ENCODE data around the gene ADGRB2.

The ADGRB2 gene

GRCh38 chr1:31748365-31748764, 15.8 kb downstream of the ADGRB2 start:
- Histone ChIP-seq H3K36me3 (replicated peaks) (no peaks in the 10 kb centered on the region), H3K27ac (no peak overlapping the region), H3K27me3 (replicated peaks) (no peaks in the 10 kb centered on the region), H3K4me3 (ENCODE audit: low read depth, low read length) (no peak overlapping the region)
- in situ Hi-C loops (cut with HindIII; ENCODE audit: low pct_ligation_motif_present, low sequenced_read_pairs) = no loop called here
- TF ChIP-seq CTCF (IDR thresholded peaks at IDR 0.05; ENCODE audit: low read depth, low read length, missing control alignments) = no peak
- DNase-seq = no peak

- H3K36me3 ChIP-seq (replicated peaks) = no peaks in the 10 kb centered on the region
- TF ChIP-seq CTCF (IDR thresholded peaks at IDR 0.05; ENCODE audit: low read depth, low read length, missing control alignments) = no peak
- H3K27ac ChIP-seq = no peak overlapping the region
- H3K27me3 ChIP-seq (replicated peaks) = no peaks in the 10 kb centered on the region
- no peak overlapping the region for H3K4me3 ChIP-seq (ENCODE audit: low read depth, low read length)
- no peak for DNase-seq
- in situ Hi-C loops (cut with HindIII; ENCODE audit: low pct_ligation_motif_present, low sequenced_read_pairs) = no loop called here
These were observed 16.8 kb downstream of the ADGRB2 start for GRCh38 chr1:31747304-31747703.

- H3K27me3 ChIP-seq (replicated peaks) = no peaks in the 10 kb centered on the region
- no peak overlapping the region for H3K4me3 ChIP-seq (ENCODE audit: low read depth, low read length)
- no peak for TF ChIP-seq CTCF (IDR thresholded peaks at IDR 0.05; ENCODE audit: low read depth, low read length, missing control alignments)
- no peak overlapping the region for H3K27ac ChIP-seq
- H3K36me3 ChIP-seq (replicated peaks) = no peaks in the 10 kb centered on the region
- DNase-seq = no peak
- in situ Hi-C loops (cut with HindIII; ENCODE audit: low pct_ligation_motif_present, low sequenced_read_pairs) = no loop called here
These were observed 17.5 kb downstream of the ADGRB2 start for GRCh38 chr1:31746687-31747086.

- H3K4me3 ChIP-seq (ENCODE audit: low read depth, low read length) = no peak overlapping the region
- DNase-seq = no peak
- in situ Hi-C loops (cut with HindIII; ENCODE audit: low pct_ligation_motif_present, low sequenced_read_pairs) = no loop called here
- TF ChIP-seq CTCF (IDR thresholded peaks at IDR 0.05; ENCODE audit: low read depth, low read length, missing control alignments) = no peak
- H3K27ac ChIP-seq = no peak overlapping the region
- no peaks in the 10 kb centered on the region for H3K36me3 ChIP-seq (replicated peaks)
- no peaks in the 10 kb centered on the region for H3K27me3 ChIP-seq (replicated peaks)
These were observed 18.0 kb downstream of the ADGRB2 start for GRCh38 chr1:31745946-31746670.

GRCh38 chr1:31745096-31745945, 18.8 kb downstream of the ADGRB2 start:
- Histone ChIP-seq H3K27me3 (replicated peaks) (no peaks in the 10 kb centered on the region), H3K27ac (no peak overlapping the region), H3K4me3 (ENCODE audit: low read depth, low read length) (no peak overlapping the region), H3K36me3 (replicated peaks) (no peaks in the 10 kb centered on the region)
- in situ Hi-C loops (cut with HindIII; ENCODE audit: low pct_ligation_motif_present, low sequenced_read_pairs) = no loop called here
- TF ChIP-seq CTCF (IDR thresholded peaks at IDR 0.05; ENCODE audit: low read depth, low read length, missing control alignments) = peak; percentile 95
- DNase-seq = peak; percentile 63
